ENCODE measurements around the gene SUPT3H. TPM values are rescaled to one million over a fixed set of nuclear protein-coding genes. Genes with fewer than 3 reads are reported as not detected.

The SUPT3H gene
- total and polyA plus RNA-seq, 2 of the 8 experiments (the other 6 are each of a cell fraction or from before 2014, with no cell fraction given) = 18.8 to 23.0 TPM

DNA sequence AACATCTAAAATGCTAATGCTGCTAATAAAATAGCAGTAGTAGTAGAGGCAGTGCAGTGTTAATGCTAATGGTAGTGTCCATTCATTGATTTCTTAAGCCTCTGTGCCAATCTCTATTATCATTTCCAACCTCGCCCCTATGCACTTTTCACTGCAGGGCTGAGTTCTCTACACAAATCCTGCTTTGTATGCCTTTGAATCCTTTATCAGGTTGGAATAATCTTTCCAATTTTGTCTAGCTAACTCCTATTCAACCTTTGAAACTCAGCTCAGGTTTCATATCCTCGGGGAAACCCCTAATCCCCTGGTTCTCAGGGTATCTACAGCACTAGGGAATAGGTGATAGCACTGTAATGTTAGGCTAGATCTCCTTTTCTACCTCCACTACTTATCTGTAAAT, 333.6 kb downstream of the SUPT3H start:
- Histone ChIP-seq H4K20me1 (replicated peaks in 1 of 2; ENCODE audit: control insufficient read depth in 1 of 2, insufficient read depth in 2 of 2, low read length in 2 of 2) (no peaks in the 10 kb centered on the region), H2BK5ac (ENCODE audit: low read depth, low read length) (no peak overlapping the region), H3K4me1 (replicated peaks in 1 of 4; ENCODE audit: control insufficient read depth in 3 of 4, insufficient read depth in 4 of 4, low read length in 3 of 4) (no peaks in the 10 kb centered on the region; a peak in 1 of 7 replicates), H3K27ac (ENCODE audit: low read depth, low read length) (no peak overlapping the region), H4K91ac (replicated peaks; ENCODE audit: insufficient read length, low read length) (no peak overlapping the region), H2BK12ac (ENCODE audit: low read depth, low read length) (no peak overlapping the region), H3K9ac (replicated peaks in 1 of 4; ENCODE audit: extremely low read depth in 1 of 4, low read depth in 3 of 4, low read length in 3 of 4) (no peak overlapping the region), H2BK20ac (ENCODE audit: low read length) (no peak overlapping the region), H3K23ac (ENCODE audit: insufficient read length) (no peak overlapping the region), H2BK120ac (replicated peaks; ENCODE audit: low read depth, low read length) (no peak overlapping the region), H3K18ac (ENCODE audit: extremely low read depth, low read length) (no peak overlapping the region), H2AK5ac (ENCODE audit: low read depth, low read length) (no peak overlapping the region), H3K9me3 (ENCODE audit: insufficient read depth in 2 of 2, low read depth in 1 of 2, low read length in 1 of 2) (no peaks in the 10 kb centered on the region), H3K4me2 (ENCODE audit: insufficient read depth in 1 of 2, low read depth in 2 of 2, low read length in 2 of 2) (no peak overlapping the region), H3K79me1 (ENCODE audit: low read depth, low read length) (no peaks in the 10 kb centered on the region), H3K27me3 (replicated peaks in 1 of 4; ENCODE audit: control insufficient read depth in 3 of 4, extremely low read depth in 1 of 4, insufficient read depth in 3 of 4, low read length in 3 of 4) (no peaks in the 10 kb centered on the region), H3K36me3 (ENCODE audit: control insufficient read depth in 2 of 4, insufficient read depth in 4 of 4, low read length in 3 of 4) (no peaks in the 10 kb centered on the region), H4K8ac (ENCODE audit: extremely low read depth, insufficient read depth, low read length) (no peak overlapping the region), H3K79me2 (ENCODE audit: control insufficient read depth in 1 of 2, insufficient read depth in 2 of 2, low read length in 2 of 2) (no peaks in the 10 kb centered on the region), H2BK15ac (ENCODE audit: low read length) (no peak overlapping the region), H4K5ac (ENCODE audit: insufficient read length, low read depth, low read length) (no peak overlapping the region), H3K56ac (replicated peaks; ENCODE audit: insufficient read length, low read depth, low read length) (no peak overlapping the region), H3K4ac (replicated peaks; ENCODE audit: insufficient read length, low read depth, low read length) (no peak overlapping the region), H3K23me2 (ENCODE audit: low read depth, low read length) (no peaks in the 10 kb centered on the region), H3K4me3 (ENCODE audit: extremely low read depth in 1 of 4, insufficient read depth in 2 of 4, low read depth in 3 of 4, low read length in 4 of 4) (no peak overlapping the region), H3K14ac (ENCODE audit: insufficient read length) (no peak overlapping the region), H2AFZ (ENCODE audit: low read length) (no peak overlapping the region)
- no peak for DNase-seq (ENCODE audit: low read depth in 1 of 2, low spot score in 2 of 2)
- POLR2A ChIA-PET (ENCODE audit: partially characterized antibody) = interaction anchor here (0.7 kb wide), 1 partner anchor 23 kb away, joined by 3 read pairs; no protein-coding TSS in a partner anchor
- CTCF ChIA-PET (ENCODE audit: partially characterized antibody) = interaction anchor here (1.1 kb wide), 1 partner anchor 13 kb away, joined by 5 read pairs; no protein-coding TSS in a partner anchor
- 78% methylated on average over 2 of the region's 2 CpGs; no CpG with 5 or more reads in 1 of the 2 experiments for WGBS, 2 experiments (ENCODE audit: extremely low coverage in 1 of 2, insufficient coverage in 1 of 2, insufficient read length in 1 of 2, insufficient replicate concordance in 2 of 2, low coverage in 1 of 2, low lambda C conversion rate in 2 of 2, missing lambda C conversion rate in 1 of 2)
- no peak for FAIRE-seq
- TF ChIP-seq BRCA1 (IDR thresholded peaks at IDR 0.05; ENCODE audit: low read depth, low read length) (no peak), RAD21 (IDR thresholded peaks at IDR 0.05 in 1 of 2, conservative IDR thresholded peaks at IDR 0.05 in 1 of 2; ENCODE audit: low read depth in 2 of 2, low read length in 2 of 2) (no peak), MAFK (IDR thresholded peaks at IDR 0.05; ENCODE audit: low read depth, low read length) (no peak), CHD2 (IDR thresholded peaks at IDR 0.05; ENCODE audit: low read length) (no peak), KDM5A (IDR thresholded peaks at IDR 0.05; ENCODE audit: low read length) (no peak), EZH2 (IDR thresholded peaks at IDR 0.05; ENCODE audit: low read depth, low read length, severe bottlenecking) (no peak), SAP30 (IDR thresholded peaks at IDR 0.05; ENCODE audit: insufficient read depth, insufficient replicate concordance, low read length) (no peak), ZNF274 (IDR thresholded peaks at IDR 0.05; ENCODE audit: borderline replicate concordance, extremely low read depth, low read length) (no peak), YY1 (IDR thresholded peaks at IDR 0.05; ENCODE audit: low read depth, low read length) (no peak), CTBP2 (IDR thresholded peaks at IDR 0.05; ENCODE audit: borderline replicate concordance, insufficient read depth, insufficient read length, low read length) (no peak), CREB1 (IDR thresholded peaks at IDR 0.05) (no peak), BACH1 (IDR thresholded peaks at IDR 0.05; ENCODE audit: low read length) (no peak)
